ENCODE results near the gene CCDC187.

The CCDC187 gene

DNA sequence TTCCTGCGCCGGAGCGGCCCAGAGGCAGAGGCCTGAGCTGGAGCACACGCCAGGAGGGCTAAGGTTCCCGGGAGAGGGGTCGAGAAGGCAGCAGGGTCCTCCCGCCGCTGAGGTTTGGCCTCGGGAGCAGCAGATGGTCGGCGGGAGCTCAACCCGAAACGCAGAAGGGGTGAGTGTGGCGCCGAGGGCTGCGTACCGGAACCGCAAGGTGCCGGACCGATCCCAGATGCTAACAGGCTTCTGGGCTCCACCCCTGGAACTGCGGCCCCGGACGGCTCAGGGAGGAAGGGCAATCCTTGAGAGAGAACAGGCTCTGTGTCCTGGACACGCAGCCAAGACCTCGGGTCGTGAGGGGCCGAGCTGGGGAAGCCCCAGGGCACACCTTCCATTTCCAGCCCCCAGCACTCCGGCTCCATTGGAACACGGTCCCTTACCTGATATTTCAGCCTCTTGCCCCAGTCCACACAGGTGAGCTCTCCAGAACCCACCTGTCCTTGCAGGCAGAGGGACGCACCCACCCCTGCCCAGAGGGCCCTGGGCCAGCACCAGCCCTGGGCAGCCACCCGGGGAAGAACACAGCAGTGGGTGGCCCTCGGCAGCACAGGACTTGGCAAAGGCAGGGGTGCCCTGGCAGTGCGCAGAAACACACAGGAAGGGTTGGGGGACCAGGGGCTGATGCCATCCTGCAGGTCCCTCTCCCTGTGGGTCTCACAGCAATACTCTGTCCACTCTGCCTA, 100.3 kb downstream of the CCDC187 start:
- no peak overlapping the region for H3K27ac ChIP-seq (ENCODE audit: low read depth, low read length)
- H3K27me3 ChIP-seq (ENCODE audit: control insufficient read depth in 1 of 2, insufficient read depth in 2 of 2, low read length in 2 of 2) = peaks cover 46 to 50% of the 10 kb centered on the region in 2 donors
- H3K9me3 ChIP-seq (ENCODE audit: control insufficient read depth in 1 of 2, low read length in 2 of 2) = no peaks in the 10 kb centered on the region
- H3K4me1 ChIP-seq (ENCODE audit: control insufficient read depth in 1 of 2, insufficient read depth in 2 of 2, low read length in 2 of 2) = no peaks in the 10 kb centered on the region
- H3K36me3 ChIP-seq (ENCODE audit: control insufficient read depth in 1 of 2, insufficient read depth in 2 of 2, low read length in 2 of 2) = peaks cover 0 to 5% of the 10 kb centered on the region in 2 donors
- no peak overlapping the region for H3K9ac ChIP-seq (ENCODE audit: low read depth in 1 of 2, low read length in 2 of 2)
- H3K4me3 ChIP-seq (ENCODE audit: low read depth in 1 of 2, low read length in 2 of 2) = no peak overlapping the region

DNA sequence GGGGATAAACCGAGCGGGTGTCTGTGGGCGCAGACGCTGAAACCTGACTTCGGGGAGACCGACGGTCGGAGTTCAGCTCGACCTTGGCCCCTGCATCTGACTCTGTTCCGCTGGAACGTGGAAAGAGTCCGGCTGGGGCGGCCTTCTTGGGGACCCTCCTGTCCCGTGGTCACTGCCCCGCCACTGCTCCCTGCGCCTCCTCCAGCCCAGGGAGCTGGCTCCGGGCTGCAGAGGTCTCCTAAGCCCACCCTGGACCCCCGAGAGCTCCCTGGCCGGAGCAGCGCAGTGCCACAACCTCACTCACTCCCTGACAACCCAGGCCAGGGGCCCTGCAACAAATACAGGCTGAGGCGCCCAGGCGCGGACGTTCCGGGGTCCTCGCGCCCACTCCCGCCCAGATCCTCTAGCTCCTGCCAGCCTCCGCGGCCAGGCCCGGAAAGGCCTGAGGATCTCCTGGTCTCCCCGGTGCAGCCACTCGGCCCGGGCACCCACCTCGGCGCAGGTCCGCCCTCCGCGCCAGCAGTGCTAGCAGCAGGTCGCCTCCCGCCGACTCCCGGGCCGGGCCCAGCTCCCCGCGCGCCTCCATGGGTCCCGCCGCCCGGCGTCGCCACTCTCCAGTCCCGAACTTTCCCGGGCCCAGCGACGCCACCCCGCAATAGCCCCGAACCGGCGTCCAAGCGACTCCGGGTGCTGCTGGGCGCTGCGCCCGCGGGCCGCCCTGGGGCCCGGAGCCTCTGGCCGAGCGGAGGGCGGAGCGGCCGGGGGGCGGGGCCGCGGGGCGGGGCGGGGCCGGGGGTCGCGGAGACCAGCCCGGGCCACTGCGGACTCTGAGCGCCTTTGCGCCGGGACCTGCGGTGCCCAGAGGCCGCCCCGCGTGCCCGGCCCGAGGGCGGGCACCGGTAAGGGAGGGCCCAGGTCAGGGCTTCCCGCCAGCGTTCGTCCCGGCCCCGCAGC, 101.2 kb downstream of the CCDC187 start:
- H3K4me1 ChIP-seq (ENCODE audit: control insufficient read depth in 1 of 2, insufficient read depth in 2 of 2, low read length in 2 of 2) = no peaks in the 10 kb centered on the region
- peaks cover 53 to 57% of the 10 kb centered on the region in 2 donors for H3K27me3 ChIP-seq (ENCODE audit: control insufficient read depth in 1 of 2, insufficient read depth in 2 of 2, low read length in 2 of 2)
- no peak overlapping the region for H3K27ac ChIP-seq (ENCODE audit: low read depth, low read length)
- no peak overlapping the region for H3K4me3 ChIP-seq (ENCODE audit: low read depth in 1 of 2, low read length in 2 of 2)
- no peaks in the 10 kb centered on the region for H3K9me3 ChIP-seq (ENCODE audit: control insufficient read depth in 1 of 2, low read length in 2 of 2)
- H3K36me3 ChIP-seq (ENCODE audit: control insufficient read depth in 1 of 2, insufficient read depth in 2 of 2, low read length in 2 of 2) = peaks cover 0 to 4% of the 10 kb centered on the region in 2 donors
- H3K9ac ChIP-seq (ENCODE audit: low read depth in 1 of 2, low read length in 2 of 2) = no peak overlapping the region

DNA sequence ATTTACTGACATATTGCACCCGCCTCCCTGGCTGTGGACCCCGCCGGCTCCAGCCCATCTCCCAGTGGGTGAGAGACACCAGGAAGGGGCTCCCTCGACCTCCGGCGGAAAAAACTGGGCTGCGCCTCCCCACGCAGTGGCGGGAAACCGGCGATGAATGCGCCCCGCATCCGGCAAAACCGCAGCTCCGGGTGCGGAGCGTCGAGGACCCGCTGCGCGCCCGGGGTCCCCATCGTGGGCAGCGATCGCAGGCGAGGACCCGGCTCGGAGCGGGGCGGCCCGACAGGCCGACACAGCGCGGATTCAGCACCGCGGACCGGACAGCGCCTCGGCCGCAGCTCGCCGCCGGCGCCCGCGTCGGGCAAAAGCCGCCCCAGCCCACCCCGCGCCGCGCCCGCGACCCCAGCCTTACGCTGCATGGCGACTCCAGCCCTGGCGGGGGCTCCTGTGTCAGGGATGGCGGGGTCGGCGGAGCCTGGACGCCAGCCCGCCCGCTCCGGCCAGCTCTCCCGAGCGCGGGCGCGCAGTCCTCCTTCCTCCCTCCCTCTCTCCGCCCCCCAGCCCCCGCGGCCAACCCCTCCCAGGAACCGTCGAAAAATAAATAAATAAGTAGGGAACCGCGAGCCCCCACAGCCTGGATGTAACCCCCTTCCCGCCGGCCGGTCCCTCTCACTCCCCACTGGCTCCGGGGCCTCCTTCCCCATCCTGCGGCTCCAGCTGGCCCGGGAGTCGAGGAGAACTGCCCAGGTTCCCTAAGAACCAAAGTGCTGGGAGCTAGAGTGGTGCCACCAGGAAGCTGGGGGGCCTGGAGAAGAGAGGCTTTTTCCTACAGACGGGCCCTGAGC, 102.1 kb downstream of the CCDC187 start:
- no peaks in the 10 kb centered on the region for H3K9me3 ChIP-seq (ENCODE audit: control insufficient read depth in 1 of 2, low read length in 2 of 2)
- no peak overlapping the region for H3K27ac ChIP-seq (ENCODE audit: low read depth, low read length)
- no peaks in the 10 kb centered on the region for H3K4me1 ChIP-seq (ENCODE audit: control insufficient read depth in 1 of 2, insufficient read depth in 2 of 2, low read length in 2 of 2)
- H3K4me3 ChIP-seq (ENCODE audit: low read depth in 1 of 2, low read length in 2 of 2) = no peak overlapping the region
- H3K36me3 ChIP-seq (ENCODE audit: control insufficient read depth in 1 of 2, insufficient read depth in 2 of 2, low read length in 2 of 2) = peaks cover 0 to 4% of the 10 kb centered on the region in 2 donors
- peaks cover 57 to 64% of the 10 kb centered on the region in 2 donors for H3K27me3 ChIP-seq (ENCODE audit: control insufficient read depth in 1 of 2, insufficient read depth in 2 of 2, low read length in 2 of 2)
- H3K9ac ChIP-seq (ENCODE audit: low read depth in 1 of 2, low read length in 2 of 2) = no peak overlapping the region

- Histone ChIP-seq H3K9ac (ENCODE audit: low read depth in 1 of 2, low read length in 2 of 2) (no peak overlapping the region), H3K36me3 (ENCODE audit: control insufficient read depth in 1 of 2, insufficient read depth in 2 of 2, low read length in 2 of 2) (peaks cover 0 to 4% of the 10 kb centered on the region in 2 donors), H3K9me3 (ENCODE audit: control insufficient read depth in 1 of 2, low read length in 2 of 2) (no peaks in the 10 kb centered on the region), H3K27me3 (ENCODE audit: control insufficient read depth in 1 of 2, insufficient read depth in 2 of 2, low read length in 2 of 2) (peaks cover 64 to 71% of the 10 kb centered on the region in 2 donors), H3K4me1 (ENCODE audit: control insufficient read depth in 1 of 2, insufficient read depth in 2 of 2, low read length in 2 of 2) (no peaks in the 10 kb centered on the region), H3K4me3 (ENCODE audit: low read depth in 1 of 2, low read length in 2 of 2) (no peak overlapping the region), H3K27ac (ENCODE audit: low read depth, low read length) (no peak overlapping the region)
Observed at GRCh38 chr9:136201174-136201573, 102.7 kb downstream of the CCDC187 start.

DNA sequence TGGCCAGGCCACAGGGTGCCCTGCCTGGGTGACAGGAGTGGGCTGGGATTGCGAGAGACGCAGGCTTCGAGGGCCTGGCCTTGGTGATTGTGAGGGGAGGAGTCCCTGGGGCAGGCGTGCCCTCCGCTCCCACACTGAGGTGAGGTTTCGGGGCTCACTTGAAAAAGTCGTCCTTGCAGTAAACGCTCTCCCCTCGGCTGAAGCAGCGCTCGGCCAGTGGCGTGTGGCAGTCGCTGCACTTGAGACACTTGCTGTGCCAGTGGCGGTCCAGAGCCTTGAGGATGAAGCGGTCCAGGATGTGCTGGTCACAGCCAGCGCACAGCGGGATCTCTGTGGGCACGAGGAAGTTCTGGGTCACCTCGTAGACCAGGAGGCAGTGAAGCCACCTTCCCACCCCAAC, 103.5 kb downstream of the CCDC187 start:
- Histone ChIP-seq H3K9ac (ENCODE audit: low read depth in 1 of 2, low read length in 2 of 2) (no peak overlapping the region), H3K36me3 (ENCODE audit: control insufficient read depth in 1 of 2, insufficient read depth in 2 of 2, low read length in 2 of 2) (no peaks in the 10 kb centered on the region), H3K9me3 (ENCODE audit: control insufficient read depth in 1 of 2, low read length in 2 of 2) (no peaks in the 10 kb centered on the region), H3K4me1 (ENCODE audit: control insufficient read depth in 1 of 2, insufficient read depth in 2 of 2, low read length in 2 of 2) (no peaks in the 10 kb centered on the region), H3K27ac (ENCODE audit: low read depth, low read length) (no peak overlapping the region), H3K4me3 (ENCODE audit: low read depth in 1 of 2, low read length in 2 of 2) (no peak overlapping the region), H3K27me3 (ENCODE audit: control insufficient read depth in 1 of 2, insufficient read depth in 2 of 2, low read length in 2 of 2) (peaks cover 70 to 76% of the 10 kb centered on the region in 2 donors)
